Fibroblast of lung (primary cell): Measurements from ENCODE around the gene SCAPER. TPM values are rescaled to one million over a fixed set of nuclear protein-coding genes. Genes with fewer than 3 reads are reported as not detected.
A peak's percentile ranks its signal among the peaks of the same experiment; 100 is the strongest.

Experiments used
- DNase-seq, 2 donors: peaks; one replicate each; pipeline versions ENCODE4 v3.0.0 to v3.0.0-alpha.2; 2010; ENCODE audit warnings: low read depth in 2 of 2
- H2AFZ ChIP-seq: 2 replicates; pipeline ENCODE4 v1.5.1; 2012; ENCODE audit warnings: low read length, control low read depth, inconsistent platforms
- H3K27ac ChIP-seq: 2 replicates; pipeline ENCODE4 v1.5.1; 2011; ENCODE audit warnings: low read length, control low read depth; ENCODE audit not compliant: insufficient read depth
- H3K27me3 ChIP-seq: 2 replicates; pipeline ENCODE4 v1.5.1; 2011; ENCODE audit warnings: mild to moderate bottlenecking, low read length; ENCODE audit not compliant: control insufficient read depth, insufficient read depth
- H3K36me3 ChIP-seq: 2 replicates; pipeline ENCODE4 v1.5.1; 2011; ENCODE audit warnings: low read length; ENCODE audit not compliant: control insufficient read depth, insufficient read depth
- H3K4me1 ChIP-seq: 2 replicates; pipeline ENCODE4 v1.5.1; 2011; ENCODE audit warnings: low read length; ENCODE audit not compliant: control insufficient read depth, insufficient read depth; ENCODE audit errors: extremely low read depth
- H3K4me2 ChIP-seq: 2 replicates; pipeline ENCODE4 v1.5.1; 2011; ENCODE audit warnings: low read length, control low read depth; ENCODE audit not compliant: insufficient read depth; ENCODE audit errors: extremely low read depth
- H3K4me3 ChIP-seq, 4 experiments: fragments of 200-600 bp in 1 of 4; sonication (generic) in 1 of 4; replicated peaks in 1 of 4; 2 replicates each; pipeline ENCODE4 v1.5.1; 2011 to 2016; ENCODE audit warnings: low read length in 4 of 4, low read depth in 3 of 4, mild to moderate bottlenecking in 3 of 4, control low read depth in 2 of 4, inconsistent platforms in 1 of 4, mixed read lengths in 1 of 4; ENCODE audit not compliant: insufficient read depth in 1 of 4; ENCODE audit errors: control extremely low read depth in 1 of 4
- H3K79me2 ChIP-seq: 2 replicates; pipeline ENCODE4 v1.5.1; 2012; ENCODE audit warnings: mild to moderate bottlenecking, low read length, inconsistent platforms; ENCODE audit not compliant: control insufficient read depth, insufficient read depth
- H3K9ac ChIP-seq: 2 replicates; pipeline ENCODE4 v1.5.1; 2011; ENCODE audit warnings: mild to moderate bottlenecking, low read length, control low read depth; ENCODE audit not compliant: insufficient read depth
- H3K9me3 ChIP-seq: 2 replicates; pipeline ENCODE4 v1.5.1; 2012; ENCODE audit warnings: low read depth, low read length; ENCODE audit not compliant: control insufficient read depth, insufficient read depth
- H4K20me1 ChIP-seq: 2 replicates; pipeline ENCODE4 v1.5.1; 2011; ENCODE audit warnings: low read length; ENCODE audit not compliant: control insufficient read depth, insufficient read depth; ENCODE audit errors: extremely low read depth
- CTCF ChIP-seq, 2 donors: IDR thresholded peaks in 1 of 2; conservative IDR thresholded peaks in 1 of 2; 1 replicate in 1 of 2; 2 replicates in 1 of 2; pipeline ENCODE4 v1.5.1; 2011 to 2012; ENCODE audit warnings: low read length in 2 of 2, control low read depth in 1 of 2, inconsistent platforms in 1 of 2, low read depth in 1 of 2, mild to moderate bottlenecking in 1 of 2
- EZH2 ChIP-seq: IDR thresholded peaks from 2 replicates; pipeline ENCODE4 v1.5.1; 2012; ENCODE audit warnings: low read length, control low read depth, mild to moderate bottlenecking; ENCODE audit errors: missing control alignments
- polyA plus RNA-seq, 2 donors: library from polyadenylated mRNA; depleted of rRNA in 1 of 2; stranded (reverse) in 1 of 2; unstranded in 1 of 2; fragments of >200 nt; gene quantifications; 2 replicates each; pipeline ENCODE4 v1.2.1, GENCODE V29; 2011 to 2012; ENCODE audit warnings: missing spikeins in 1 of 2
- total RNA-seq: library from RNA; depleted of rRNA; stranded (reverse); fragments of >200 nt; gene quantifications from 2 replicates; pipeline ENCODE4 v1.2.1, GENCODE V29; 2014

The SCAPER gene
- total and polyA plus RNA-seq, 2 donors (not counting 1 experiment from before 2014, with no cell fraction given), result 2.3 to 9.1 TPM

- Histone ChIP-seq H3K4me3 (no peak overlapping the region), H3K79me2 (no peaks in the 10 kb centered on the region), H3K4me2 (no peak overlapping the region), H2AFZ (no peak overlapping the region), H3K9ac (no peak overlapping the region), H3K36me3 (no peaks in the 10 kb centered on the region), H3K27me3 (no peaks in the 10 kb centered on the region), H3K4me1 (no peaks in the 10 kb centered on the region), H3K9me3 (no peaks in the 10 kb centered on the region), H3K27ac (no peak overlapping the region), H4K20me1 (no peaks in the 10 kb centered on the region)
- DNase-seq, result no peak
- TF ChIP-seq EZH2, result no peak
- TF ChIP-seq CTCF (conservative IDR thresholded peaks at IDR 0.05 in 1 of 2, IDR thresholded peaks at IDR 0.05 in 1 of 2; ENCODE audit: low read depth in 1 of 2, low read length in 2 of 2), result no peak
Observed at GRCh38 chr15:76803049-76803571, 102.0 kb downstream of the SCAPER start.

GRCh38 chr15:76802411-76802810, 102.7 kb downstream of the SCAPER start:
- H3K9me3 ChIP-seq, result no peaks in the 10 kb centered on the region
- no peaks in the 10 kb centered on the region for H3K4me1 ChIP-seq
- no peaks in the 10 kb centered on the region for H3K27me3 ChIP-seq
- no peaks in the 10 kb centered on the region for H3K79me2 ChIP-seq
- H3K9ac ChIP-seq, result no peak overlapping the region
- DNase-seq, result no peak
- H2AFZ ChIP-seq, result no peak overlapping the region
- no peak for TF ChIP-seq CTCF (conservative IDR thresholded peaks at IDR 0.05 in 1 of 2, IDR thresholded peaks at IDR 0.05 in 1 of 2; ENCODE audit: low read depth in 1 of 2, low read length in 2 of 2)
- no peak for TF ChIP-seq EZH2
- H4K20me1 ChIP-seq, result no peaks in the 10 kb centered on the region
- no peak overlapping the region for H3K27ac ChIP-seq
- no peak overlapping the region for H3K4me2 ChIP-seq
- H3K4me3 ChIP-seq, result no peak overlapping the region
- H3K36me3 ChIP-seq, result no peaks in the 10 kb centered on the region

GRCh38 chr15:76799760-76800159, 105.4 kb downstream of the SCAPER start:
- Histone ChIP-seq H3K4me2 (no peak overlapping the region), H3K4me3 (no peak overlapping the region), H3K27me3 (no peaks in the 10 kb centered on the region), H2AFZ (no peak overlapping the region), H4K20me1 (no peaks in the 10 kb centered on the region), H3K36me3 (no peaks in the 10 kb centered on the region), H3K79me2 (no peaks in the 10 kb centered on the region), H3K9me3 (no peaks in the 10 kb centered on the region), H3K4me1 (no peaks in the 10 kb centered on the region), H3K27ac (no peak overlapping the region), H3K9ac (no peak overlapping the region)
- no peak for TF ChIP-seq CTCF (conservative IDR thresholded peaks at IDR 0.05 in 1 of 2, IDR thresholded peaks at IDR 0.05 in 1 of 2; ENCODE audit: low read depth in 1 of 2, low read length in 2 of 2)
- no peak for TF ChIP-seq EZH2
- DNase-seq, result peak; percentile 61 to 68
